HEK293T (cell line): Measurements from ENCODE around the gene RABGAP1L.

Experiments
- CTCF ChIA-PET: fragments of 350-600 bp; formaldehyde crosslinking; extraction: SDS; loops from one replicate; lab custom pipeline; 2021; ENCODE audit warnings: antibody characterized with exemption, inconsistent platforms; lab: Yijun Ruan, JAX
- POLR2A ChIA-PET: fragments of 350-600 bp; formaldehyde crosslinking; extraction: SDS; loops from one replicate; lab custom pipeline; 2020; ENCODE audit warnings: antibody characterized with exemption, inconsistent platforms; lab: Yijun Ruan, JAX
- DNase-seq: peaks from one replicate; pipeline ENCODE4 v3.0.0; 2012; ENCODE audit warnings: mixed read lengths; ENCODE audit errors: extremely low spot score
- ARNT ChIP-seq: fragments of 450-650 bp; IDR thresholded peaks from 2 replicates; pipeline ENCODE4 v1.6.1; 2017; ENCODE audit warnings: mild to moderate bottlenecking
- BHLHE40 ChIP-seq: fragments of 450-650 bp; IDR thresholded peaks from 2 replicates; pipeline ENCODE4 v1.6.1; 2016; ENCODE audit warnings: mild to moderate bottlenecking, moderate library complexity, borderline replicate concordance
- CTBP1 ChIP-seq: fragments of 450-650 bp; IDR thresholded peaks from 2 replicates; pipeline ENCODE4 v1.6.1; 2016; ENCODE audit warnings: borderline replicate concordance
- ELF4 ChIP-seq: fragments of 450-650 bp; IDR thresholded peaks from 2 replicates; pipeline ENCODE4 v1.6.1; 2017; ENCODE audit warnings: antibody characterized with exemption
- FOXA1 ChIP-seq: fragments of 450-650 bp; IDR thresholded peaks from 2 replicates; pipeline ENCODE4 v1.6.1; 2016; ENCODE audit warnings: mild to moderate bottlenecking
- FOXK2 ChIP-seq: fragments of 450-650 bp; IDR thresholded peaks from 2 replicates; pipeline ENCODE4 v1.6.1; 2016; ENCODE audit warnings: mild to moderate bottlenecking
- FOXM1 ChIP-seq: fragments of 450-650 bp; IDR thresholded peaks from 2 replicates; pipeline ENCODE4 v1.6.1; 2017; ENCODE audit warnings: mild to moderate bottlenecking, borderline replicate concordance
- HDGF ChIP-seq: fragments of 450-650 bp; IDR thresholded peaks from 2 replicates; pipeline ENCODE4 v1.6.1; 2017; ENCODE audit warnings: antibody characterized with exemption, borderline replicate concordance
- L3MBTL2 ChIP-seq: fragments of 450-650 bp; conservative IDR thresholded peaks from 2 replicates; pipeline ENCODE4 v1.6.1; 2016; ENCODE audit warnings: mild to moderate bottlenecking
- LEF1 ChIP-seq: fragments of 450-650 bp; IDR thresholded peaks from 2 replicates; pipeline ENCODE4 v1.6.1; 2017; ENCODE audit warnings: mild to moderate bottlenecking, borderline replicate concordance
- NFRKB ChIP-seq: fragments of 450-650 bp; IDR thresholded peaks from 2 replicates; pipeline ENCODE4 v1.6.1; 2016; ENCODE audit warnings: mild to moderate bottlenecking, moderate library complexity
- PKNOX1 ChIP-seq: fragments of 450-650 bp; IDR thresholded peaks from 2 replicates; pipeline ENCODE4 v1.6.1; 2016
- SP1 ChIP-seq: fragments of 450-650 bp; IDR thresholded peaks from 2 replicates; pipeline ENCODE4 v1.6.1; 2017
- SUZ12 ChIP-seq: fragments of 450-650 bp; IDR thresholded peaks from 2 replicates; pipeline ENCODE4 v1.6.1; 2016; ENCODE audit warnings: mild to moderate bottlenecking
- TARDBP ChIP-seq: fragments of 450-650 bp; IDR thresholded peaks from 2 replicates; pipeline ENCODE4 v1.6.1; 2016
- ZNF384 ChIP-seq: fragments of 450-650 bp; IDR thresholded peaks from 2 replicates; pipeline ENCODE4 v1.6.1; 2016

RABGAP1L gene

GRCh38 chr1:174995916-174996315, 836.6 kb downstream of the RABGAP1L start:
- POLR2A ChIA-PET = no interaction called here
- TF ChIP-seq ARNT (no peak), BHLHE40 (no peak), HDGF (no peak), FOXM1 (no peak), TARDBP (no peak), ZNF384 (no peak), L3MBTL2 (no peak), PKNOX1 (no peak), FOXK2 (no peak), NFRKB (no peak), SUZ12 (no peak), FOXA1 (no peak), SP1 (no peak), ELF4 (no peak), CTBP1 (no peak), LEF1 (no peak)
- CTCF ChIA-PET = no interaction called here
- DNase-seq = no peak

- TF ChIP-seq SUZ12 = no peak
- DNase-seq = no peak
- ChIA-PET CTCF (no interaction called here), POLR2A (no interaction called here)
These were observed 837.2 kb downstream of the RABGAP1L start for GRCh38 chr1:174996476-174996875.

GRCh38 chr1:174997041-174997440, 837.7 kb downstream of the RABGAP1L start:
- CTCF ChIA-PET = no interaction called here
- no peak for DNase-seq
- POLR2A ChIA-PET = no interaction called here
- TF ChIP-seq PKNOX1 (no peak), TARDBP (no peak), SP1 (no peak), ARNT (no peak), SUZ12 (no peak), CTBP1 (no peak), FOXK2 (no peak), FOXA1 (no peak), ZNF384 (no peak), L3MBTL2 (no peak), FOXM1 (no peak), LEF1 (no peak), NFRKB (no peak), BHLHE40 (no peak), HDGF (no peak), ELF4 (no peak)

- TF ChIP-seq L3MBTL2 (peak; percentile 59; the same call in 1 of the 2 replicates), HDGF (peak; percentile 19; the same call in 1 of the 2 replicates), PKNOX1 (peak; percentile 70), LEF1 (no peak)
- POLR2A ChIA-PET = interaction anchor here (0.8 to 3.2 kb wide), 18 partner anchors 9 to 233 kb away, joined by 3 to 43 read pairs (median 5); partner anchors contain the start of gene MRPS14
- DNase-seq = peak; percentile 46
- CTCF ChIA-PET = interaction anchor here (0.7 to 1.1 kb wide), 4 partner anchors 12 to 45 kb away, joined by 3 to 6 read pairs (median 4); no protein-coding TSS in a partner anchor
These were observed 839.4 kb downstream of the RABGAP1L start for GRCh38 chr1:174998569-174999215.

GRCh38 chr1:174999216-174999935, 840.1 kb downstream of the RABGAP1L start:
- TF ChIP-seq PKNOX1 (peak; percentile 81), FOXK2 (peak; percentile 70; the same call in 1 of the 2 replicates), ZNF384 (no peak), NFRKB (peak; percentile 94), HDGF (0 out of 2 replicates have a peak, but pooled peaks have one; percentile 6), FOXM1 (no peak), L3MBTL2 (no peak; the same call in none of the 2 replicates), FOXA1 (no peak), CTBP1 (peak; percentile 24; the same call in 1 of the 2 replicates), ELF4 (peak; percentile 84)
- POLR2A ChIA-PET = interaction anchor here (0.5 to 3.2 kb wide), 24 partner anchors 10 to 1175 kb away, joined by 3 to 43 read pairs (median 4); partner anchors contain the start of gene MRPS14
- CTCF ChIA-PET = interaction anchor here (0.7 to 1.1 kb wide), 3 partner anchors 13 to 45 kb away, joined by 3 to 6 read pairs (median 4); no protein-coding TSS in a partner anchor

More at GRCh38 chr1:174999216-174999935, 840.1 kb downstream of the RABGAP1L start:
- peak; percentile 94 for DNase-seq
